PFSK-1 (cell line): ENCODE results near the gene NASP.

Source experiments
- FOXP2 ChIP-seq: optimal IDR thresholded peaks from 2 replicates; pipeline ENCODE3; 2011; ENCODE audit warnings: borderline replicate concordance, control low read depth, inconsistent platforms; ENCODE audit not compliant: insufficient read depth; ENCODE audit errors: extremely low read length, extremely low read depth
- POLR2AphosphoS5 ChIP-seq: IDR thresholded peaks from 2 replicates; pipeline ENCODE4 v1.6.1; 2012; ENCODE audit warnings: low read depth, mild to moderate bottlenecking, control low read depth, low read length, moderate library complexity
- SIN3A ChIP-seq: IDR thresholded peaks from 2 replicates; pipeline ENCODE4 v1.6.1; 2012; ENCODE audit warnings: mild to moderate bottlenecking, low read length, moderate library complexity, borderline replicate concordance; ENCODE audit not compliant: insufficient read depth
- TAF1 ChIP-seq: IDR thresholded peaks from 2 replicates; pipeline ENCODE4 v1.6.1; 2012; ENCODE audit warnings: low read length, control low read depth, borderline replicate concordance; ENCODE audit not compliant: insufficient read depth
- TF ChIP-seq, protein P1 (sequence below), 2 experiments: IDR thresholded peaks; 2 replicates each; pipeline versions ENCODE4 v1.6.1 to v1.8.0; 2011 to 2012; ENCODE audit warnings: low read depth in 2 of 2, low read length in 2 of 2, control low read depth in 1 of 2, inconsistent platforms in 1 of 2, mild to moderate bottlenecking in 1 of 2, moderate library complexity in 1 of 2; ENCODE audit not compliant: insufficient read depth in 1 of 2

The NASP gene

GRCh38 chr1:45557422-45557944, 26.4 kb upstream of the NASP start:
- TF ChIP-seq TAF1 = no peak
- no peak for TF ChIP-seq SIN3A
- TF ChIP-seq FOXP2 = no peak
- TF ChIP-seq POLR2AphosphoS5 = no peak
- TF ChIP-seq, protein P1, sequence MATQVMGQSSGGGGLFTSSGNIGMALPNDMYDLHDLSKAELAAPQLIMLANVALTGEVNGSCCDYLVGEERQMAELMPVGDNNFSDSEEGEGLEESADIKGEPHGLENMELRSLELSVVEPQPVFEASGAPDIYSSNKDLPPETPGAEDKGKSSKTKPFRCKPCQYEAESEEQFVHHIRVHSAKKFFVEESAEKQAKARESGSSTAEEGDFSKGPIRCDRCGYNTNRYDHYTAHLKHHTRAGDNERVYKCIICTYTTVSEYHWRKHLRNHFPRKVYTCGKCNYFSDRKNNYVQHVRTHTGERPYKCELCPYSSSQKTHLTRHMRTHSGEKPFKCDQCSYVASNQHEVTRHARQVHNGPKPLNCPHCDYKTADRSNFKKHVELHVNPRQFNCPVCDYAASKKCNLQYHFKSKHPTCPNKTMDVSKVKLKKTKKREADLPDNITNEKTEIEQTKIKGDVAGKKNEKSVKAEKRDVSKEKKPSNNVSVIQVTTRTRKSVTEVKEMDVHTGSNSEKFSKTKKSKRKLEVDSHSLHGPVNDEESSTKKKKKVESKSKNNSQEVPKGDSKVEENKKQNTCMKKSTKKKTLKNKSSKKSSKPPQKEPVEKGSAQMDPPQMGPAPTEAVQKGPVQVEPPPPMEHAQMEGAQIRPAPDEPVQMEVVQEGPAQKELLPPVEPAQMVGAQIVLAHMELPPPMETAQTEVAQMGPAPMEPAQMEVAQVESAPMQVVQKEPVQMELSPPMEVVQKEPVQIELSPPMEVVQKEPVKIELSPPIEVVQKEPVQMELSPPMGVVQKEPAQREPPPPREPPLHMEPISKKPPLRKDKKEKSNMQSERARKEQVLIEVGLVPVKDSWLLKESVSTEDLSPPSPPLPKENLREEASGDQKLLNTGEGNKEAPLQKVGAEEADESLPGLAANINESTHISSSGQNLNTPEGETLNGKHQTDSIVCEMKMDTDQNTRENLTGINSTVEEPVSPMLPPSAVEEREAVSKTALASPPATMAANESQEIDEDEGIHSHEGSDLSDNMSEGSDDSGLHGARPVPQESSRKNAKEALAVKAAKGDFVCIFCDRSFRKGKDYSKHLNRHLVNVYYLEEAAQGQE (IDR thresholded peaks at IDR 0.05; ENCODE audit: insufficient read depth in 1 of 2, low read depth in 2 of 2, low read length in 2 of 2) = no peak

DNA sequence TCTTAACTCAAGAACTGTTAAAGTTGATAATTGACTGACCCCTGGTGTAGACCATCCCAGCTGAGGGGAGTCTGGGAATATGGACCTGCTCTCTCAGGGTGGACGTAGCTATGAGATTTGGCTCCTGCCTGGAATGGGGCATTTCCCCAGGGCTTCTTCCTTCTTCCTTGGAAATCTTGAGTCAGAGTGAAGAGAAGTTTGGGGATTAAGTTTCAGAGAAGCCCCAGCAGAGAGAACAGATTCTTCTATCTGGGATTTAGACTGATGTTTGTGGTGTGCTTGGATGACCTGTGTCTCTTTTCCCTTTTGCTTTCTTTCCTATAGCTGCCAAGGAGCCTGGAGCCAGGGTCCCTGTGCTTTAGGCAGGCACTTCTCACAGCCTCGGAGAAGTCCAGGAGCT, 20.0 kb upstream of the NASP start:
- TF ChIP-seq POLR2AphosphoS5 = no peak
- no peak for TF ChIP-seq SIN3A
- no peak for TF ChIP-seq TAF1
- TF ChIP-seq, protein P1 (IDR thresholded peaks at IDR 0.05; ENCODE audit: insufficient read depth in 1 of 2, low read depth in 2 of 2, low read length in 2 of 2) = no peak
- no peak for TF ChIP-seq FOXP2

DNA sequence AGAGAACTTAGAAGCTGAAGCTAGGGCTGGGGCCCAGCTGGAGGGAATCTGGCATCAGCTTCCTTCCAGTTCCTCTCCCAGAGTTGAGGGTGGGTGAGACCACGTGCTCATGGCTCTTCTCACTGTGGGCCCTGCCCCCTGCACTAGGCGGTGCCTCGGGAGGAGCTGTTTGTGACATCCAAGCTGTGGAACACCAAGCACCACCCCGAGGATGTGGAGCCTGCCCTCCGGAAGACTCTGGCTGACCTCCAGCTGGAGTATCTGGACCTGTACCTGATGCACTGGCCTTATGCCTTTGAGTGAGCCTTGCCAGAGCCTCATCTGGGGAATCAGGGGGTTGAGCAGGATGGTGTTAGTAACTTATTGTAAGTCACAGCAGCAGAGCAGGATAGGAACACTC, 17.1 kb upstream of the NASP start:
- TF ChIP-seq POLR2AphosphoS5 = no peak
- TF ChIP-seq, protein P1 (IDR thresholded peaks at IDR 0.05; ENCODE audit: insufficient read depth in 1 of 2, low read depth in 2 of 2, low read length in 2 of 2) = no peak
- TF ChIP-seq TAF1 = no peak
- TF ChIP-seq SIN3A = no peak
- TF ChIP-seq FOXP2 = no peak

- TF ChIP-seq TAF1 = no peak
Measured at GRCh38 chr1:45567911-45568310, 15.9 kb upstream of the NASP start.

- no peak for TF ChIP-seq POLR2AphosphoS5
- TF ChIP-seq FOXP2 = no peak
- TF ChIP-seq, protein P1 (IDR thresholded peaks at IDR 0.05; ENCODE audit: insufficient read depth in 1 of 2, low read depth in 2 of 2, low read length in 2 of 2) = no peak
- TF ChIP-seq SIN3A = no peak
- no peak for TF ChIP-seq TAF1
Measured at GRCh38 chr1:45568421-45568820, 15.4 kb upstream of the NASP start.
